IPS-18c (cell line): ENCODE results near the gene TMEM260.
"Not testable (repeated sequence)": the region's sequence is repeated elsewhere in the genome, so short reads cannot be mapped to it uniquely, and the experiment has no call there.

Source experiments
- H3K4me3 ChIP-seq: 2 replicates; pipeline ENCODE4 v1.7.0; 2013; ENCODE audit warnings: low read depth, mild to moderate bottlenecking, low read length, moderate library complexity; ENCODE audit not compliant: insufficient read depth
- H3K9me3 ChIP-seq: one replicate; pipeline ENCODE4 v1.6.1; 2013; ENCODE audit warnings: mild to moderate bottlenecking, low read length, moderate library complexity; ENCODE audit not compliant: control insufficient read depth, insufficient read depth

TMEM260 gene

GRCh38 chr14:56587701-56588100, 8.1 kb downstream of the TMEM260 start:
- no peaks in the 10 kb centered on the region for H3K9me3 ChIP-seq

GRCh38 chr14:56590535-56590960, 10.9 kb downstream of the TMEM260 start:
- Histone ChIP-seq H3K4me3 (no peak overlapping the region), H3K9me3 (no peaks in the 10 kb centered on the region)

More at GRCh38 chr14:56587701-56588100, 8.1 kb downstream of the TMEM260 start:
- H3K4me3 ChIP-seq = no peak overlapping the region

GRCh38 chr14:56592746-56593544, 13.3 kb downstream of the TMEM260 start:
- Histone ChIP-seq H3K9me3 (no peaks in the 10 kb centered on the region), H3K4me3 (no peak overlapping the region)

GRCh38 chr14:56594428-56594827, 14.8 kb downstream of the TMEM260 start:
- H3K4me3 ChIP-seq = no peak overlapping the region
- H3K9me3 ChIP-seq = no peaks in the 10 kb centered on the region

- H3K9me3 ChIP-seq = no peaks in the 10 kb centered on the region
- no peak overlapping the region for H3K4me3 ChIP-seq
These were observed 18.9 kb downstream of the TMEM260 start for GRCh38 chr14:56598519-56598918.

- Histone ChIP-seq H3K4me3 (no peak overlapping the region), H3K9me3 (no peaks in the 10 kb centered on the region)
These were observed 24.1 kb downstream of the TMEM260 start for GRCh38 chr14:56603648-56604047.

GRCh38 chr14:56608689-56609088, 29.1 kb downstream of the TMEM260 start:
- Histone ChIP-seq H3K9me3 (no peaks in the 10 kb centered on the region), H3K4me3 (no peak overlapping the region)

- not testable (repeated sequence) for H3K4me3 ChIP-seq
These were observed 32.1 kb downstream of the TMEM260 start for GRCh38 chr14:56611663-56612062.

GRCh38 chr14:56617084-56617483, 37.5 kb downstream of the TMEM260 start:
- Histone ChIP-seq H3K9me3 (no peaks in the 10 kb centered on the region), H3K4me3 (no peak overlapping the region)

More at GRCh38 chr14:56611663-56612062, 32.1 kb downstream of the TMEM260 start:
- H3K9me3 ChIP-seq = not testable (repeated sequence)

GRCh38 chr14:56630707-56631106, 51.1 kb downstream of the TMEM260 start:
- no peaks in the 10 kb centered on the region for H3K9me3 ChIP-seq
- H3K4me3 ChIP-seq = no peak overlapping the region

GRCh38 chr14:56632195-56632594, 52.6 kb downstream of the TMEM260 start:
- Histone ChIP-seq H3K9me3 (no peaks in the 10 kb centered on the region), H3K4me3 (no peak overlapping the region)

- no peak overlapping the region for H3K4me3 ChIP-seq
- no peaks in the 10 kb centered on the region for H3K9me3 ChIP-seq
These were observed 53.9 kb downstream of the TMEM260 start for GRCh38 chr14:56633544-56633943.

- H3K9me3 ChIP-seq = peaks cover 2% of the 10 kb centered on the region
- H3K4me3 ChIP-seq = no peak overlapping the region
These were observed 55.4 kb downstream of the TMEM260 start for GRCh38 chr14:56635041-56635440.

GRCh38 chr14:56647493-56647892, 67.9 kb downstream of the TMEM260 start:
- no peak overlapping the region for H3K4me3 ChIP-seq
- no peaks in the 10 kb centered on the region for H3K9me3 ChIP-seq

GRCh38 chr14:56648508-56649301, 69.1 kb downstream of the TMEM260 start:
- H3K9me3 ChIP-seq = no peaks in the 10 kb centered on the region

GRCh38 chr14:56649382-56649781, 69.8 kb downstream of the TMEM260 start:
- no peak overlapping the region for H3K4me3 ChIP-seq
- no peaks in the 10 kb centered on the region for H3K9me3 ChIP-seq

More at GRCh38 chr14:56648508-56649301, 69.1 kb downstream of the TMEM260 start:
- H3K4me3 ChIP-seq = no peak overlapping the region

- Histone ChIP-seq H3K4me3 (no peak overlapping the region), H3K9me3 (no peaks in the 10 kb centered on the region)
These were observed 70.5 kb downstream of the TMEM260 start for GRCh38 chr14:56650048-56650447.

- H3K4me3 ChIP-seq = no peak overlapping the region
- H3K9me3 ChIP-seq = no peaks in the 10 kb centered on the region
These were observed 71.4 kb downstream of the TMEM260 start for GRCh38 chr14:56650979-56651378.
